Retina (tissue), 1 donor: ENCODE measurements around the gene HDAC4.

ENCODE experiments used
- DNase-seq: peaks from one replicate; pipeline ENCODE4 v3.0.0-alpha.2; 2016

HDAC4 gene

DNA sequence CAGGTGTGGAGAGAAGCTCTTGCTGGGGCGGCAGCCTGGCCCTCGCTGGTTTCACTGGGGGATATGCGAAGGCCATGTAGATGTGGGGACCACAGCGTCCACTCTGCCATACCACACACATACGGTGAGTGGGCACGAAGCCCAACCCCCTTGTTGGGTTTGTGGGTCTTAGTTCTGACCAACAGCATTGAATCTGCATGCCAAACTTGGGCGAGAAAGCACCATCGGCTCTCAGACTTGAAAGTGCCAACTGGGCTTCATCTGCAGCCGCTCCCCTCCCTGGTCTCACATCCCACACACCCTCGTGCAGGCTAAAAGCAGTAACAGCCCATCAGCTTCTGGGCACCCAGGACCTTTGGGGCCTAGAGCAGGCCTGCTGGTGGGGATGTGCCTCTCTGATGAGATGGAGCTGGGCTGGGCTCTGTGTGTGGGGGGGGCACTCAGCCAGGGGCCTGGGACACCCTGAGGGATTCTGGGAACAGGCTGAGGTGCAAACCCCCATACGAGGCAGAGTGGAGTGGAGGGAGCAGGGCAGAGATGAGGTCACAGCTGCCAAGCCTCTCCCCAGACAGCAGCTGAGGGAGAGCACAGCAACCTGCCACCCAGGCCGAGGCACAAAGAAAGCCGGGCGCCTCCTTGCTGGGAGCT, 288.6 kb downstream of the HDAC4 start:
- DNase-seq = no peak

DNA sequence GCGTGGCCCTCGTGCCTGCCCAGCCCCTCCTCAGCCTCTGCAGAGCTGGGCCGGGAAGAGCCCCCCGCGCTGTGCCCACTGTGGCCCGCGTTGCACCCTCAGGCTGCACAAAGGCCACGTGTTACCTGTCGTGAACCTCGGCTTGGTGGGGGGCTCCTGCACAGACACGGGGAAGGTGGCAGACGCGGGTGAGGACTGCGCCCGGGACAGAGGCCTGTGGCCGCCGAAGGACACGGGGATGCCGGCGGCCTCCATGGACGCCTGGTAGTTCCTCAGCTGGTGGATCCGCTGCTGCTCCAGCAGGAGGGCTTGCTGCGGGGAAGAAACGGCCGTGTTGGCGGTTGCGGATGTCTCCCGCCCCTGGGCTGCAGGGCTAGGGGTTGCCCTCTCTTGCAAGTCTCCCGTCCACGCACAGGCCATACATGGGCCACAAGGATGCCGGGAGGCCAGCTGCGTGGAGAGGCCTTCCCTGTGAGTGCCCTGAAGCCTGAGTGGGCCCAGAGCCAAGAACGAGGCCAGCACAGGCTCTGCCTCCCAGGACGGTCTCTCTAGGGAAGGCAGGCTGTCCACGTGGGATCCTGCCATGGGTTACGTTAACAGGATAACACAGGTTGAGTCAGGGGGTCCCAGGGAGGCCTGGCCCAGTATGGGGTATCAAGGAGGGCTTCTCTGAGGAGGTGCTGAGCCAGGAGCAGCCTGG, 289.3 kb downstream of the HDAC4 start:
- no peak for DNase-seq

DNA sequence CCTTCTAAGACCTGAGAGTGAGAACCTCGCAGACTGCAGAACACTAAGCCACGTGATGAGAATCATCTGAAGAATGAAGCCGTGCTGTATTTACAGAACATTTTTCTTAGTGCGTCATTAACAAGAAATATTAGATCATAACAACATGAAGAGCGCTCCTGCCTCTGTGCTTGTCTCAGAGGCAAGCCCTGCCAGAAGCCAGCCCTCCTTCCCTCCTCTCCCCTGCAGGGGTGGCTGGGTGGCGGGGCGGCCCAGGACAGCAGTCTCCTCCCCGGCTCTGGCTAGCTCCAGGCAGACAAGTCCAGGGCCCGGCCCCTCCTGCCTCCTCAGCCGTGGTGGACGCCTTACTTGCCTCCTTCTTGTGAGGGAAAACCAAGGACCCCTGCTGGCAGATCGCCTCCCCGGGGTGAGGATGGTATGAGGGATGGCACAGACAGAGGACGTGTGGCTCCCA, 290.2 kb downstream of the HDAC4 start:
- no peak for DNase-seq

DNA sequence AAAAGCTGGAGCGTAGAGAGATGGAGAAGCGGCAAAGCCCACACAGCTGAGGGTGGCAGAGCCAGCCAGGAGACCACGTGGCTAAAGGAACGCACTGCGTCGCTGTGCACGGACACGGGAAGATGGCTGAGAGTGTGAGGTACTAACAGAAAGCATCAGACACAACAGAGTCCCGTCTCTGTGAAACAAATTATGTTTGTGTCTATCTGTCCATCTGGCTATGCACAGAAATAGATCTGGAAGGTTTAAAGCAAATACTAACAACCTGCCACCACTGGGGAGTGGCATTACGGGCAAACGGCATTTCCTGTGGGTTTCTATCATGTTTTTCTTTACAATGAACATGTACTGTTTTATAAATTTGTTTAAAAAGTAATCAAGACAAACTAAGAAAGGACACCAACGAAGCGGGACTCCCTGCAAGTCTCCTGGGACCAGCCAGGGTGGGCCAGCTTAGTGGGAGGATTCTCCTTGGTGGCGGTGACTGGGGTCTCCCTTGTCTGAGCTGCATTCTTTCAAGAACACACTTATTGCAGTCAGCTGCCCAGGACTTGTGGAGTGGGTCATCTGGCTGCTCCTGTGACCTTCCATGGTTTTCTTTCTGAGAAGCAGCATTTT, 290.8 kb downstream of the HDAC4 start:
- no peak for DNase-seq

DNA sequence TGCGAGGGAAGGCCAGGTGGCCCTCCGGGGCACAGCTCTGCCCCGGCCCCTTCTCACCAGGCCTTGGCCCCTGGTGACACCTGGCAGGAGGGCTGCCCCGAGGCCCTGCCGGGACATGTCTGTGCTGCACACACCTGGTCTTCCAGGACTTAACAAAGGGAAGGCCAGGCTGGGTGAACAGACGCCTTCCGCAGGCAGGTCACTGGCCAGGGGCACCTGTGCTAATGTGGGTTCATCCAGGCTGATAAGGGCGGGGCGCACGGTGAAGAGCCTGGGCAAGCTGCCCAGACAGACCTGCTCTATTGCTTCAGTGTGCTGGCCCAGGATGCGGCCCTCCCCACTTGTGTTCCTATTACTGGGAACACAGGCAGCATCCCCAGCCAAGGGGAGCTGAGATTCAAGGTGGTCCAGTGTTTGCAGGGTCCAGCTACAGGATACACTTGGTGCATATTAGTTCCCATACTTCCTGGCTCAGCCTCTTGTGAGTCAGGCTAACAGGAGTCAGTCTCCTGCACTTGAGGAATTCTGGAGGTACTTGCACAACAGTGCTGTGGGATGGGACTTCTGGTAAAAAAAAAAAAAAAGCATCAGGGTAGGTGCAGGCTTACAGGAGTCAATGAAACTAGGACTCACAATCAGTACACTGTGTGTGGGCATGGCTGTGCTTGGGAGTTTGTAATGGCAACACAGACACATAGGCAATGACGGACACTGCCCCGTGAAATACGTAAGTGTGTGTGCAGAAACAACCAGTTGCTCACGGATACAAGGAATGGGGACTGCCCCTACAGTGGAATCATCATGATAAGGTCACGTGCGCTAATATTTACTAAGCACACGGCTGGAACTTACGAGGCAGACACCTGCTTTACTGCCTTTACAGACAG, 291.5 kb downstream of the HDAC4 start:
- DNase-seq = no peak

DNA sequence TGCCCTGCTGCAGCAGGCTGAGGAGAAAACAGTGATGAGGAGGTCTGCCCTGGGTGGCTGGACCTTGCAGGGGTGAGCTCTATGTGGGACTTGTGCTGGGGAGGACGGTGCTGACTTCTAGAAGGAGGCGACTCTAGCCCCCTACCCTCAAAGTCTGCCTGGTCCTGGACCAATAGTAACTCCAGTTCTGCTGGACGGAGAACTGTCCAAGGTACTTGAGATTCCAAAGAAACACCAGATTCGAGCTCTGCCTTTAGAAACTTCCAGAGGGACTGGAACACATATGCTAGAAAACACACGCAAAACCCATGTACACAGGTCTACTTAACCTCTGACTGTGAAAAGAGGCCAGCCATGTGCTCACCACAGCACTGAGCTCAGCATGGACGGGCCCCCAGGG, 292.4 kb downstream of the HDAC4 start:
- DNase-seq = no peak

DNA sequence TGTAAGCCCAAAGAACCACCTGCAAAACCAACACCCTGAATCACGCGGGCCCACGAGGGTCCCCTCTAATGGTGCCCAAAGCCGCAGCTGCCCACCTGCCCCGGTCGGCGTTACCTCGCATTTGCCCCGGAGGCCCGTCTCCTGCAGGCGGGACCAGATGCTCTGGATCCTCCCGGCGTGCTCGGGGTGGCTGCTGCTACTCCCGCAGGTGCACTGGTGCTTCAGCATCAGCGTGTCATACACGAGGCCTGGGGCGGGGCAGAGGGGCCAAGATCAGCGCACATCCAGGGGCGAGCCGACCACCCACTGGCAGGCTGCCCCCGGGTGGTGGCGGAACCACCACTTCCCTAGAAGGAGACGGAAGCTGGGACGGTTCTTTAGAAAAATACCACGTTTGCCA, 292.9 kb downstream of the HDAC4 start:
- no peak for DNase-seq

DNA sequence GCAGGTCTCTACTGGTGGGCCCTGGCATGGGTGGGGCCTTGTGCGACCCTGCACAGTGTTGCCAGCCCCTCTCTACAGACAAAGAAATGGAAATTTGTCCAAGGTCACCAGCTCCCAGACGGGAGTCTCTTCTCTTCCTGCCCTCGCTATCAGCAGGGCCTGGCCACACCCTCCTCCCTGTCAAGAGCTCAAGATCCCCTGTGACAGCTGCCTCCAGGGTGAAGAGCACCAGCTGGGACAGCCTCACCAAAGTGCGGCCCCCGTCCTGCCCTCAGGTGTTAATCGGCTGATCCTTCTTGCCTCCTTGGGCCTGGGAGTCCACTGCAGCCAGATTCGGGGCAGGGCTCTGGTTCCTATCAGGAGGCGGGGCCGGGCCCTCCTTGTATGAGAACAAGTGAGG, 293.9 kb downstream of the HDAC4 start:
- DNase-seq = no peak

DNA sequence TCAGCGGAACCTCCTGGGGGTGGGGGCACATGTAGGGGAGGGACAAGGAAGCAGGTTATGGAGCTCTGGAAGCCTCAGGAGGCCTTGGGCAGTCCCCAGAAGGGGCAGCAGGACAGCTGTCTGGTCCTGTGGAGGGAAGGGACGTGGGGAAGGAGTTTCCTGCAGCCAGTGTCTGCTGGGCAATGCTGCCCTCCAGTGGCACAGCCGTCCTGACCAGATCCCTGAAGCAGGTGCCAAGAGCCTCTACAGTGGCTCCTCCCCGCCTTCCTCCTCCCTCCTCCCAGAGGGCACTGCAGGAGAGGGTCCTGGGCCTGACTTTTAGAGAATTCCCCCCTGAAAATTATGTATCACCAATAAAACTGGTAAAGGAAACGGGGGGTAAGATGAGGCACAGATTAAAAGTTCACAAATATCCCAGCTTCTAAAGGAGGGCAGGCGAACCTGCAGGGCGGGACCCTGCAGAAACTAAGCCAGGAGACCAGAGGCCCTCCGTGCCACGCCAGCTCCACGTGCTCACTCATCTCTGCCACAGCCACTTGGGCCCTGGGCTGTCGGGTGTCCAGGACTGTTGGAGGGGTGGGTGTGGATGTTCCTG, 294.4 kb downstream of the HDAC4 start:
- DNase-seq = peak; percentile 40

DNA sequence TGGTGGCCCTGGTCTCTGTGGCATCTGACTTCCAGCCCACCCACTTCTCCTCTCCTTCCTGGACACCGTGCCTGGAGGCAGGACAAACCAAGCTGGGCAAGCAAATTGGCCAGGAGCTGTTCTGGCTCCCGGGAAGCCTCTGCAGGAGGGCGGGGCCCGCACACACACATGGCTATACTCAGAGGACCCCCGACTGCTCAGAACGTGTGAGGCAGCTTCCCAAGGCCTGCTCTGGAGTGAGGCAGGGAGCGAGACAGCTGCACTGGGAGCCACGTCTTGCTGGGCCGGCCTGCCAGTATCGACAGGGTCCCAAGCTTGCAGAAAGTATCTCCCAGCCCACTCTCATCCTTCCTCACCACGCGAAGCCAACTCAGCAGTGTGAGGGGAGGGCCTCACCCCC, 295.6 kb downstream of the HDAC4 start:
- no peak for DNase-seq

DNA sequence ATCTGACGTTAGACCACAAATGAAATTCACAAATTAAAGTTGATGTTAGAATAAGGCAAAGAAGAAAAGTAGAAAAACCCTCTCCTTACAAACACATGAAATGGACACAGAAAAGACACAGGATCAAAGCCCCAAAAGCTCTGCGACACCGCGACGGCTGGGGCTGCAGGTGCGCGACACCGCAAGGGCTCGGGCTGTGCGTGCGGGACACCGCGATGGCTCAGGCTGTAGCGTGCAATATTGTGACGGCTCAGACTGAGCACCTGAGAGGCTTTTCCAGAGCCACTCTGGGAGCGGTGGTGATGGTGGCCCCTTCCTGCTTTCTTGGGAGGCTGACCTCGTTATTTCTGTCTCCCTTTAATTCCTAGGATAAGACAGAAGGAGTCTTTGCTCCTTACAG, 296.0 kb downstream of the HDAC4 start:
- no peak for DNase-seq

DNA sequence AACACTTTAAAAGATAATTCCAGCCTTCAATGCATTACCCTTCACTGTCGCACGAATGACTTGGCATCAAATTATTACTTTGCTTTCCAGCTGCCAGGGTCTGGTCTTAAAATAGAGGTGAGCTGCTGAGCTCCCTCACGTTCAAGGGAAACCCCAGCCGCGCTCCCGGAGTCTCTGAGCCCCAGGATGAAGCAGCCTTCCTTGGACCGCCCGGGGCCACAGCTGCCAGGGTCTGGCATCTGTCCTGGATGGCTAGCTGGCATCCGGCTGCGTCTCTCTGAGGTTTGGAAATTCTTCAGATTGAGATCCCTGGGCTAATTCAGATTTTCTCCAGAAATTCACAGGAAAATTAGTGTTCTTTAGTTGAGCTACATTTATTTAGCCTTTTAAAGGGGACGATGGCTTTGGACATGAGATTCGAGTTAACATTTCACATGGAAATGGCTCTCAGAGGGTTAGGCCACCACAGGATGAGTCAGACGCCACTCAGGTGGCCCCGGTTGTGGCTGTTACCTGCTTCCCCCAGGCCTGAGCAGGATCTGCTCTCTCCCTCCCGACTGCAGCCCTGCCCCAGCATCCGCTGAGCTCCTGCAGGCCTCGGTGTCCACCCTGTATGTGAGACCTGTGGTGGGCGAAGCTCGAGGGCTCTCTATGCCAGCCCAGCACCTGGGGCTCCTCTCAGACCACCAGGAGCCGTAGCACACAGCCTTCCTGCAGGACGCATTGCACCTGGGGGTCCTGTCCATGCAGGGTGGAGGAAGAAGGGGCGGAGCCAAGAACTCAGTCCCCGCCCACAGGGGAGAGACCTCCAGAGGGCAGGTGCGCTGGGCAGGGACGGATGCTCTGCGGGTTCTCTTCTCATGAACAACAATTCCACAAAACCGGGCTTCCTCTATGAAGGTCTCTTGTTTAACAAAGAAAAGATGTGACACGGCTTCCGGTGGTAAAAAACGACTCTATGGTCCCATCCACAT, 297.4 kb downstream of the HDAC4 start:
- no peak for DNase-seq

DNA sequence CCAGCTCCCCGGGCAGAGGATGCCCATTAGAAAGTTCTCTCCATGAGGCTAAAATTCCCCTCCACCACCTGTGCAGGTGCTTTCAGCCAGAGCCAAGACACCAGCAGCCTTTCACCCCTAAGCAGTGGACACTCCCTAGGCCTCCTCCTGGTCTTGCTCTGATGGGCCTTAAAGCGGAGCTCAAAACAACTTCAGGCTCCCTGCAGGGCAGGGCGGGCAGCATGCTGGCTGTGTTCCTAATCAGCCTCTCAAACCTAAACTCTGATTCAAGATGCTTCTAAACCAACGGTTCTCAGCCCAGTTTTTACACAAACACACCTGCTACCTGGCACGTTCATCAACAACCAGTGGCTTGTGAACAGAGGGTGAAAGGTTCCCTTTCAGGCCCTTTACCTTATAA, 298.6 kb downstream of the HDAC4 start:
- DNase-seq = no peak

DNA sequence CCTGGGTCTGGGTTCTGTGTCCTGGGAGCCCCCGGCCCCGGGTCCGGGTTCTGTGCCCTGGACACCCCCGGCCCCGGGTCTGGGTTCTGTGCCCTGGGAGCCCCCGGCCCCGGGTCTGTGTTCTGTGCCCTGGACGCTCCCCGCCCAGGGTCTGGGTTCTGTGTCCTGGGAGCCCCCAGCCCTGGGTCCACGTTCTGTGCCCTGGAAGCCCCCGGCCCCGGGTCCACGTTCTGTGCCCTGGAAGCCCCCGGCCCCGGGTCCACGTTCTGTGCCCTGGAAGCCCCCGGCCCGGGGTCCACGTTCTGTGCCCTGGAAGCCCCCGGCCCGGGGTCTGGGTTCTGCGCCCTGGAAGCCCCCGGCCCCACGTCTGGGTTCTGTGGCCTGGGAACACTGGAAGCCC, 299.0 kb downstream of the HDAC4 start:
- DNase-seq = no peak

DNA sequence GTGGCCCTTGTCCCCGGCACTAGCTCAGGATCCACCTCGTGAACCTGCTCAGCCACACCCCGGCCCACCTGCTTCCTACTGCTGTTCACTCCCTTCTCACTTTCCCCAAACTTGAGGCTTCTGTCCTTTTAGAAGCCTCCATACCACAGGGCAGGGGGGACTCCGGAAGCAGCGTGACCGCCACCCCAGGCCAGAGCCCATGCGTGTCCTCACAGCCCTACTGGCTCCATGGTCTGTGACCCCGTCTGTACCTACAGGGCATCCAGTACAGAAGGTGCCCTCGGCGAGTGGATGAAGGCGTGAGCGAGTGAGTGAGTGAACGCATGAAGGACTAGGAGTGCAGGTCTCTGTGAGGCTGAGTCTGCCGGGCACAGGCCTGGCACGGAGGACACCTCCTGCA, 299.7 kb downstream of the HDAC4 start:
- no peak for DNase-seq

DNA sequence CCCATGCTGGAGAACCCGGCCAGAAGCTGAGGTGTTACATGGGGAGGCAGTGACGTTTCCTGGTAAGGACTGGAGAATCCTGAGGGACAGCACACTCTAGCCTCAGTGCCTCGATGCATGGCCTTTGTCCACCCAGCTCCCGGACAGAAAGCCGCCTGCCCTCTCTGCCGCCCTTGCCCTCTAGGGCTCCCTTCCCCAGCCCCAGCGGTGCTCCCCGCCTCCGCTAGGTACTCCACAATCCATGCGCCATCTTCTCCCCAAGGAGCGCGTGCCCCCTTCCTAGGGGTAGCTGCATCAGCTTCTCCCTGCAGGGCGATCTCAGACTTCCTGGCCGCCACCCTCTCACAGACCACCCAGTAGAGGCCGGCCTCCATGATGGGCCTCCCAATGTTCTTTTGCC, 301.3 kb downstream of the HDAC4 start:
- DNase-seq = no peak

DNA sequence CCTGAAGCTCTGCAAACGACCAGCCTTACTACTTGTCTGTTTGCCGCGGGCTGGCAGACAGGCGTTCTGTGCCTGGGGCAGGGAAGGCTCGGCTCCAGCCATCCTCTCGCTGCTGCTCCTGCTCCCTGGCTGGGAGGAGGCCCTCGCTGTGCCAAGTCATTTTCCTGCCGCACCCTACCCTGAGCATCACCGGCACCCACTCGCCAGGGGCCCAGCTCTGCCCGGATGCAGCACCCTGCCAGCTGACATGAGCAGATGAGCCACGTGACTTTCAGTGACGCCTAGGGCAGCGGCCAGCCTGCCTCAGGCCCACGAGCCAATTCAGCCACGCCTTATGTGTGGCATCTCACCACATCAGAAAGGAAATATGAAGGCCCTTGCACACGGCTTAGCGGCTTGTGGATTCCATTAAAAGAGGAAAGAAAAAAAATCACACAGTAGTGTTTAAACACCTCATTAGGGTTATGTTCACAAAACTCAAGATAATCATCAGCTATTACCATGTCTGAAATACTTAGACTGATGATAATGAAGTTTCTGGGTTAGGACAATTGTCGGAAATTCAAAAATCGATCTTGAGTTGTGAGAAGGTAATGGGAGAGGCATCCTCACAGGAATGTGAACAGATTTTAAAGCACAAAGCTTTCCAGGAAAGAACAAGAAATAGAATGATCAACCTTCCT, 302.4 kb downstream of the HDAC4 start:
- DNase-seq = no peak

DNA sequence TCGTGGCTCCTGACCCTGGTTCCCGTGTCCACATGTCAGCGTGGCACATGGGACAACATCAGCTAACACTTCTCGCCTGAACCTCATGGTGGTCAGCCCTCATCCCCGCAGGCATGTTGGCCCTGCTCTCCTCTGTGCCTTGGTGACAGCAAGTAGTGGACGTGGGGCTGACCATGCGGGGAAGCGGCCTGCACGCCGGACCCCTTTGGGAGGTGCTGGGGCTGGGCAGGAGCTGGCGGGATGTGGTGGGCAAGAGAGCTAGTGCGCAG, 303.5 kb downstream of the HDAC4 start:
- DNase-seq = no peak

DNA sequence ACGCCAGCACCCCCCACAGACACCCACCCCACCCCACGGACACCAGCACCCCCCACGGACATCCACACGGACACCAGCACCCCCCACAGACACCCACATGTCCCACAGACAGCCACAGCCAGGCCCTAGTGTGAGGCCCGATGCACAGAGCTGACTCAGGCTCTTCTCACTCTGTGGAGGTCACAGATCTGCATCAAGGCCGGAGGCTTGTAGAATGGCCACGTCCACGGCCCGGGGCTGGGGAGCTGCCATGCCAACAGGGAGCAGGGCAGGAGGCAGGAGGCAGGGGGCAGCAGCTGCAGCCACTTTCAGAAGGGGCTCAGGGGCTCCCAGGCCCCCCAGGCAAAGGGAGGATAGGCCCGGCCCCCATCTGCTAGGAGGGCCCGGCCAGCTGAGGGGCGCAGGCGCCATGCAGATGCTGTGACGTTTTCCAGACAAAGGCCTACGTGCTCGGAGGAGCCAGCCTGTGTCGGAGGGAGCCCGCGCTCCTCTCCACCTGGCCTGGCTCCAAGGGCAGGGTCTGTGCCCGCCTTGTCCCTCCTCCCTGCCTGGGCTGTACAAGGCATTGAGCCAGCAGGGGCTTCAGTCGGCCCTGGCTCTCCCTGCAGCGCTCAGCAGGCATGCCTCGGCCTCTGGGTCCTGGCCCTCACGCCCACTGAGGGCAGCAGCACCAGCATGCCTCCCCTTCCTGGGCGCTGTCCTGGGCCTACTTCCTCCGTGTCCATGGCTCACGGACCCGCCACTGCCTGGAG, 304.0 kb downstream of the HDAC4 start:
- DNase-seq = no peak

DNA sequence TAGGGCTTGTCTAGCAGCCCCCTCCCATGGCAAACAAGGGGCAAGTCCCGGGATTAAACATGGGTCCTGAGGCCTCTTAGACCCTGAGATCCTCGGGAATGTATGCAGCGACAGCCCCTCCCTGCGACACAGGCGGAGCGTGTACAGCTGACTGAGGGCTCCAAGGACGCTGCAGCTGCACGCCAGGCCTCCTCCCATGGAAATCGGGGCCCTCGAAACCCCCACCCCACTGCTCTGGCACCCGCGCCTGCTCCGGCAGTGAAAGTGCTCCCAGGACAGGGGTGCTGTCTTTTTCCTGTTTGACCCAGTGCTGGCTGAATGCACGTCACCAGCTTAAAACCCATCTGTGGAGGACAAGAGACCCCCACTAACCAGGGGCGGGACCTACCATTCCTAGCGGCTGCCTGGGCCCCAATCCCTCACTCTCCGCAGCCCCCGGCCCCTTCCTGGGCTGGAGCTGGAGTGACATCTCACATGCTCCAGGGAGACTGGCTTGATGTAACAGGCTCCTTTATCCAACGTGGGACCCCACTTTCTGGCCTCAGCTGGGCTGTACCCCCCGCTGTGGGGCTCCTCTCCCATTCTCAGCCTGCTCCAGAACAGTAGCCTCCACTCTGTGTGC, 305.2 kb downstream of the HDAC4 start:
- no peak for DNase-seq
